Epithelial cell of esophagus (primary cell): ENCODE results near the gene MYH15.

Source experiments
- DNase-seq: peaks from one replicate; pipeline ENCODE4 v3.0.0; 2010; ENCODE audit warnings: low read depth
- H3K4me3 ChIP-seq: 2 replicates; pipeline ENCODE4 v1.5.1; 2011; ENCODE audit warnings: mild to moderate bottlenecking, low read length, control low read depth
- CTCF ChIP-seq: IDR thresholded peaks from 2 replicates; pipeline ENCODE4 v1.5.1; 2011; ENCODE audit warnings: low read depth, mild to moderate bottlenecking, low read length, control low read depth, inconsistent platforms; ENCODE audit not compliant: insufficient read depth; ENCODE audit errors: missing control alignments

Gene MYH15

GRCh38 chr3:108391917-108392593 lies 118.3 kb downstream of the MYH15 start:
- no peak overlapping the region for H3K4me3 ChIP-seq
- peak; percentile 17 for DNase-seq
- TF ChIP-seq CTCF: no peak

GRCh38 chr3:108389372-108389771 lies 121.0 kb downstream of the MYH15 start:
- no peak for DNase-seq

GRCh38 chr3:108388136-108389132 lies 122.0 kb downstream of the MYH15 start:
- DNase-seq: no peak
- no peak for TF ChIP-seq CTCF

More at GRCh38 chr3:108389372-108389771, 121.0 kb downstream of the MYH15 start:
- H3K4me3 ChIP-seq: no peak overlapping the region
- TF ChIP-seq CTCF: no peak

GRCh38 chr3:108387063-108387462 lies 123.3 kb downstream of the MYH15 start:
- H3K4me3 ChIP-seq: no peak overlapping the region
- DNase-seq: no peak
- TF ChIP-seq CTCF: no peak

More at GRCh38 chr3:108388136-108389132, 122.0 kb downstream of the MYH15 start:
- H3K4me3 ChIP-seq: no peak overlapping the region

- H3K4me3 ChIP-seq: no peak overlapping the region
- no peak for TF ChIP-seq CTCF
- no peak for DNase-seq
These were observed 127.1 kb downstream of the MYH15 start for GRCh38 chr3:108383306-108383705.

- no peak for TF ChIP-seq CTCF
- H3K4me3 ChIP-seq: no peak overlapping the region
- DNase-seq: no peak
These were observed 128.8 kb downstream of the MYH15 start for GRCh38 chr3:108381529-108382140.
